MM.1S (cell line): Measurements from ENCODE around the gene XCR1.

ENCODE experiments used
- DNase-seq: peaks from one replicate; pipeline ENCODE4 v3.0.0-alpha.2; 2015
- H2AFZ ChIP-seq: fragments of 300-600 bp; sonication (generic); 2 replicates; pipeline ENCODE4 v1.6.0; 2016; ENCODE audit warnings: antibody characterized with exemption, low read length
- H3F3A ChIP-seq: fragments of 300-600 bp; sonication (generic); 2 replicates; pipeline ENCODE4 v1.6.1; 2016; ENCODE audit warnings: mild to moderate bottlenecking, antibody characterized with exemption, low read length, moderate library complexity, mixed read lengths; ENCODE audit not compliant: insufficient read depth
- H3K27ac ChIP-seq: fragments of 300-600 bp; sonication (generic); 2 replicates; pipeline ENCODE4 v1.5.1; 2016; ENCODE audit warnings: mild to moderate bottlenecking, low read length
- H3K27me3 ChIP-seq: fragments of 300-600 bp; sonication (generic); replicated peaks from 2 replicates; pipeline ENCODE4 v1.6.0; 2016; ENCODE audit warnings: low read length; ENCODE audit not compliant: insufficient read depth
- H3K36me3 ChIP-seq: fragments of 300-600 bp; sonication (generic); replicated peaks from 2 replicates; pipeline ENCODE4 v1.6.1; 2016; ENCODE audit warnings: mild to moderate bottlenecking, low read length, mixed read lengths; ENCODE audit not compliant: insufficient read depth
- H3K4me1 ChIP-seq: fragments of 300-600 bp; sonication (generic); 2 replicates; pipeline ENCODE4 v1.6.1; 2016; ENCODE audit warnings: low read length, mixed read lengths
- H3K4me2 ChIP-seq: fragments of 300-600 bp; sonication (generic); 2 replicates; pipeline ENCODE4 v1.6.0; 2016; ENCODE audit warnings: low read depth, low read length
- H3K4me3 ChIP-seq: fragments of 300-600 bp; sonication (generic); 2 replicates; pipeline ENCODE4 v1.5.1; 2016; ENCODE audit warnings: low read length, mixed read lengths
- H3K79me2 ChIP-seq: fragments of 300-600 bp; sonication (generic); 2 replicates; pipeline ENCODE4 v1.6.1; 2016; ENCODE audit warnings: mixed run types, low read length, mixed read lengths
- H3K9ac ChIP-seq: fragments of 300-600 bp; sonication (generic); 2 replicates; pipeline ENCODE4 v1.6.1; 2016; ENCODE audit warnings: low read length, mixed read lengths
- H3K9me2 ChIP-seq: fragments of 300-600 bp; sonication (generic); replicated peaks from 2 replicates; pipeline ENCODE4 v1.6.1; 2016; ENCODE audit warnings: mild to moderate bottlenecking, low read length, mixed read lengths; ENCODE audit not compliant: insufficient read depth
- H3K9me3 ChIP-seq: fragments of 300-600 bp; sonication (generic); replicated peaks from 2 replicates; pipeline ENCODE4 v1.6.1; 2016; ENCODE audit warnings: mild to moderate bottlenecking, low read length, mixed read lengths; ENCODE audit not compliant: insufficient read depth
- H4K20me1 ChIP-seq: fragments of 300-600 bp; sonication (generic); 2 replicates; pipeline ENCODE4 v1.6.1; 2016; ENCODE audit warnings: mild to moderate bottlenecking, low read length, moderate library complexity, mixed read lengths; ENCODE audit not compliant: insufficient read depth
- CTCF ChIP-seq: fragments of 300-600 bp; sonication (generic); IDR thresholded peaks from 2 replicates; pipeline ENCODE4 v1.5.1; 2016; ENCODE audit warnings: antibody characterized with exemption, low read length, mixed read lengths
- EZH2 ChIP-seq: fragments of 300-600 bp; sonication (generic); optimal IDR thresholded peaks from 2 replicates; pipeline ENCODE3; 2017; ENCODE audit warnings: low read depth, mild to moderate bottlenecking, antibody characterized with exemption, low read length, mixed read lengths
- EZH2phosphoT487 ChIP-seq: fragments of 300-600 bp; sonication (generic); IDR thresholded peaks from 2 replicates; pipeline ENCODE4 v1.6.1; 2018; ENCODE audit warnings: antibody characterized with exemption, low read length

The XCR1 gene

DNA sequence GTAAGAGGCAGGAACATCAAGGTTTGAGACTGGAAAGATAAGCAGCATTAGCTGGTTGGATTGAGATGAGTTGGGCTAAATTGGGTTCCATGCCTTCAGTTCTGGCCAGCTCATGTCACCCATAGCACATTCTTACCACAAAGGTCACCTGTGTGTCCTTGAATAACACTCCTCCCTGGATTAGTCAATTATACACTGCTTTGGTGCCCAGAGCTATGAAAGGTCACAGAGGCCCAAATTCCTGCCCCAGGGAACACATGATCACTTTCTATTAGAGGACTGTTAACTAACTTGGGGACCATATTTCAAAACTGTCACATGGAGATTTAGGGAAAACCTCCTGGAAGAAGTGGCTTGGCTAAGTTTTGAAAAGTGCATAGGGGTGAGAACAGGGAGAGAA is 40.1 kb upstream of the XCR1 start:
- Histone ChIP-seq H4K20me1 (no peaks in the 10 kb centered on the region), H3K27ac (no peak overlapping the region), H3K4me3 (no peak overlapping the region), H3K9me3 (no peaks in the 10 kb centered on the region), H2AFZ (no peak overlapping the region), H3K9ac (no peak overlapping the region), H3K36me3 (no peaks in the 10 kb centered on the region), H3K4me1 (peaks cover 48% of the 10 kb centered on the region), H3F3A (peaks cover 23% of the 10 kb centered on the region), H3K9me2 (no peaks in the 10 kb centered on the region), H3K4me2 (no peak overlapping the region), H3K27me3 (no peaks in the 10 kb centered on the region), H3K79me2 (no peaks in the 10 kb centered on the region)
- TF ChIP-seq EZH2 (no peak), EZH2phosphoT487 (no peak), CTCF (no peak)
- DNase-seq, result no peak

DNA sequence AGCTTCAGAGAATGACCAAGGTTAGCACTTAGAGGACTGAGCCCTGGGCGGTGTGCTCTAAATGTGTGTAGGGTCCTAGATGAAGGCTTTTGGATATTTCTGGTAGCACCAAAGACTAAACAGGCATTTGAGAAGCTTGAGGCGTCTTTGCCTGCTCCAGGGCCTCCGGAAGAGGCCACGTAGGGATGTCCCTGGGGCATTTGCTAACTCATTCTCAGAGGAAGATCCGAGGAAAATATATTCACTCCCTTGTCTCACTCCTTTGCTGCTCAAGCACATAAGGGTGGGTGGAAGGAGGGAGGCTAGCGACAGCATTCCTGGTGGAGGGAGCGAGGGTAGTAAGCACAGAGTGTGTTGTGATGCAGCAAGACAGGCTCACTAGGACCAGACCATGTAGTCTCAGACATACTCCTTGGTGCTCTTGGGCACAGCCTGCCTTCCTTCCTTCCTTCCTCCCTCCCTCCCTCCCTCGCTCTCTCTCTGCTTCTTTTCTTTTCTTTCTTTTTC is 38.5 kb upstream of the XCR1 start:
- Histone ChIP-seq H4K20me1 (no peaks in the 10 kb centered on the region), H2AFZ (0 out of 2 replicates have a peak overlapping the region, but pooled peaks have one; percentile 2), H3K9me2 (no peaks in the 10 kb centered on the region), H3K27ac (peak overlapping the region; percentile 78; the same call in 1 of the 2 replicates), H3K9ac (peak overlapping the region; percentile 35; the same call in 1 of the 2 replicates), H3K9me3 (no peaks in the 10 kb centered on the region), H3K4me3 (no peak overlapping the region), H3K27me3 (no peaks in the 10 kb centered on the region), H3K4me2 (peak overlapping the region; percentile 50), H3K79me2 (no peaks in the 10 kb centered on the region), H3F3A (peaks cover 18% of the 10 kb centered on the region), H3K36me3 (no peaks in the 10 kb centered on the region), H3K4me1 (peaks cover 37% of the 10 kb centered on the region)
- TF ChIP-seq CTCF (no peak), EZH2 (no peak), EZH2phosphoT487 (no peak)
- DNase-seq, result no peak

GRCh38 chr3:46065294-46065705 is 38.0 kb upstream of the XCR1 start:
- Histone ChIP-seq H3K4me2 (peak overlapping the region; percentile 50), H3F3A (peaks cover 13% of the 10 kb centered on the region), H3K9me2 (no peaks in the 10 kb centered on the region), H3K9me3 (no peaks in the 10 kb centered on the region), H4K20me1 (no peaks in the 10 kb centered on the region), H3K9ac (peak overlapping the region; percentile 35; the same call in 1 of the 2 replicates), H3K79me2 (no peaks in the 10 kb centered on the region), H2AFZ (0 out of 2 replicates have a peak overlapping the region, but pooled peaks have one; percentile 2), H3K4me1 (peaks cover 33% of the 10 kb centered on the region), H3K27ac (peak overlapping the region; percentile 78; the same call in 1 of the 2 replicates), H3K36me3 (no peaks in the 10 kb centered on the region), H3K27me3 (no peaks in the 10 kb centered on the region), H3K4me3 (no peak overlapping the region)
- TF ChIP-seq EZH2phosphoT487, result no peak
- TF ChIP-seq CTCF, result no peak
- TF ChIP-seq EZH2, result no peak
- peak; percentile 99 for DNase-seq
